Panc1 (cell line): Measurements from ENCODE around the gene PLBD2. TPM values are rescaled to one million over a fixed set of nuclear protein-coding genes. Genes with fewer than 3 reads are reported as not detected.

ENCODE experiments used
- ATAC-seq: fragments of 200-7000 bp; cut with Tn5 transposase; 2 replicates; pipeline ENCODE4 v1.9.1; 2020; ENCODE audit warnings: mild to moderate bottlenecking, moderate library complexity
- BruUV-seq: library from RNA; stranded (reverse); fragments of 400-500 nt; replicated peaks from 2 replicates; lab custom pipeline; 2021; lab: Mats Ljungman, UMichigan
- CTCF ChIA-PET: fragments of 300-600 bp; sonication (Branson Sonifier 250); formaldehyde crosslinking; loops from one replicate; lab custom pipeline; 2022; ENCODE audit warnings: antibody characterized with exemption; lab: Charles Lee
- POLR2A ChIA-PET: fragments of 300-600 bp; sonication (Branson Sonifier 250); formaldehyde crosslinking; loops from one replicate; lab custom pipeline; 2022; ENCODE audit warnings: antibody characterized with exemption; lab: Charles Lee
- DNase-seq: peaks from one replicate; pipeline ENCODE4 v3.0.0-alpha.2; 2010; ENCODE audit warnings: low read depth, low spot score
- H3K27ac ChIP-seq: 2 replicates; pipeline ENCODE4 v1.5.1; 2011; ENCODE audit warnings: mild to moderate bottlenecking, low read length, inconsistent platforms
- H3K27me3 ChIP-seq: fragments of 200-500 bp; sonication (Bioruptor generic); 2 replicates; pipeline ENCODE4 v1.6.0; 2014; ENCODE audit warnings: low read length, inconsistent platforms; ENCODE audit not compliant: control insufficient read depth, insufficient read depth
- H3K36me3 ChIP-seq: fragments of 200-500 bp; sonication (Bioruptor generic); 2 replicates; pipeline ENCODE4 v1.5.1; 2014; ENCODE audit warnings: inconsistent platforms, mild to moderate bottlenecking, low read length, moderate library complexity; ENCODE audit not compliant: control insufficient read depth, insufficient read depth
- H3K4me1 ChIP-seq: 2 replicates; pipeline ENCODE4 v1.5.1; 2011; ENCODE audit warnings: inconsistent platforms, mild to moderate bottlenecking, low read length, moderate library complexity; ENCODE audit not compliant: control insufficient read depth, insufficient read depth
- H3K4me3 ChIP-seq, 2 experiments: 2 replicates each; pipeline ENCODE4 v1.5.1; 2011 to 2012; ENCODE audit warnings: low read depth in 2 of 2, low read length in 2 of 2, mild to moderate bottlenecking in 2 of 2, inconsistent platforms in 1 of 2, moderate library complexity in 1 of 2
- H3K9me3 ChIP-seq: fragments of 200-500 bp; sonication (Bioruptor generic); 2 replicates; pipeline ENCODE4 v1.5.1; 2014; ENCODE audit warnings: low read depth, mild to moderate bottlenecking, inconsistent platforms, low read length, moderate library complexity; ENCODE audit not compliant: control insufficient read depth, insufficient read depth
- POLR2AphosphoS5 ChIP-seq: IDR thresholded peaks from 2 replicates; pipeline ENCODE4 v1.6.1; 2012; ENCODE audit warnings: mild to moderate bottlenecking, low read depth, low read length, moderate library complexity
- SIN3A ChIP-seq: IDR thresholded peaks from 2 replicates; pipeline ENCODE4 v1.6.1; 2012; ENCODE audit warnings: low read depth, mild to moderate bottlenecking, low read length, moderate library complexity, borderline replicate concordance; ENCODE audit not compliant: insufficient read depth
- TCF7L2 ChIP-seq: IDR thresholded peaks from 2 replicates; pipeline ENCODE4 v1.6.1; 2011; ENCODE audit warnings: mild to moderate bottlenecking, low read depth, low read length, inconsistent platforms
- in situ Hi-C: cut with HindIII; loops from 2 replicates; pipeline ENCODE4 v1.10.0; 2016; ENCODE audit warnings: low sequenced_read_pairs, low pct_unique_long_range_greater_than_20kb
- intact Hi-C: fragments of 100-400 bp; cut with micrococcal nuclease; formaldehyde crosslinking; loops from one replicate; pipeline ENCODE4 v1.10.0; 2022; ENCODE audit not compliant: unreplicated experiment
- total RNA-seq: library from RNA; stranded (reverse); gene quantifications from one replicate; pipeline ENCODE4 v1.2.1, GENCODE V29; 2021; ENCODE audit not compliant: unreplicated experiment
- TF ChIP-seq, protein P1 (sequence below), 2 experiments: IDR thresholded peaks; 2 replicates each; pipeline ENCODE4 v1.6.1; 2011 to 2012; ENCODE audit warnings: low read depth in 2 of 2, control low read depth in 1 of 2, low read length in 1 of 2, mild to moderate bottlenecking in 1 of 2, moderate library complexity in 1 of 2; ENCODE audit not compliant: insufficient read depth in 1 of 2
- TF ChIP-seq, protein P2 (sequence below): fragments of 450-650 bp; IDR thresholded peaks from 2 replicates; pipeline ENCODE4 v1.5.1; 2017; ENCODE audit warnings: mild to moderate bottlenecking

Gene PLBD2
- total RNA-seq, 1 experiment from 2014 or later: 69.7 TPM

DNA sequence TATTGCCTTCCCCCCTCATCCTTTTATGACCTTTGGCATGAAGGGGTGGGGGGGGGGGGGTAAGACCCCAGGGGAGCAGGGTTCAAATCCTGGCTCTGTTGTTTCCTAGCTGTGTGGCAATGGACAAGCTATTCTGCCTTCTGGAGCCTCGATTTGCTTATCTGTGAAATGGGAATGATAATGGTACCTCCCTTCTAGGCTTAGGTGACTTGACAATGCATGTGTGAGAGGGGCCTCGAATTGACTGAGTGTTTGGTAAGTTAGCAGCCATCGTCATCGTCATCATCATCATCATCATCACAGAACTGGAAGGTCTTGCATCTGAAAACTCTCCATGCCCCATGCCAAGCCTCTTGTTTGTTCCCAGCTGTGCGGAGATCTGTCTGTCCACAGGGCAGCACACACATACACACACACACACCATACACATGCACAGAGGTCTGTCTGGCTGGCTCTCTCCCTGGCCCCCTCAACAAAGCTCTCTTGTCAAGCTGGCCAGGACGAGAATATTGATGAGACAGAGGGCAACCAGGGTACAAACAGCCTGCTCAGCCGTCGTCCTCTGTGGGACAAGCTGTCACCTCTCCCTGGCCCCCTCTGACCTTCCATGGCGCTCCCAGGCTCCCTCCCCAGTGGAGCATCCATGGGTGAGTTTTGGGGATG, 51.2 kb downstream of the PLBD2 start:
- TF ChIP-seq POLR2AphosphoS5 (no peak), TCF7L2 (no peak), SIN3A (no peak)
- TF ChIP-seq, protein P1, sequence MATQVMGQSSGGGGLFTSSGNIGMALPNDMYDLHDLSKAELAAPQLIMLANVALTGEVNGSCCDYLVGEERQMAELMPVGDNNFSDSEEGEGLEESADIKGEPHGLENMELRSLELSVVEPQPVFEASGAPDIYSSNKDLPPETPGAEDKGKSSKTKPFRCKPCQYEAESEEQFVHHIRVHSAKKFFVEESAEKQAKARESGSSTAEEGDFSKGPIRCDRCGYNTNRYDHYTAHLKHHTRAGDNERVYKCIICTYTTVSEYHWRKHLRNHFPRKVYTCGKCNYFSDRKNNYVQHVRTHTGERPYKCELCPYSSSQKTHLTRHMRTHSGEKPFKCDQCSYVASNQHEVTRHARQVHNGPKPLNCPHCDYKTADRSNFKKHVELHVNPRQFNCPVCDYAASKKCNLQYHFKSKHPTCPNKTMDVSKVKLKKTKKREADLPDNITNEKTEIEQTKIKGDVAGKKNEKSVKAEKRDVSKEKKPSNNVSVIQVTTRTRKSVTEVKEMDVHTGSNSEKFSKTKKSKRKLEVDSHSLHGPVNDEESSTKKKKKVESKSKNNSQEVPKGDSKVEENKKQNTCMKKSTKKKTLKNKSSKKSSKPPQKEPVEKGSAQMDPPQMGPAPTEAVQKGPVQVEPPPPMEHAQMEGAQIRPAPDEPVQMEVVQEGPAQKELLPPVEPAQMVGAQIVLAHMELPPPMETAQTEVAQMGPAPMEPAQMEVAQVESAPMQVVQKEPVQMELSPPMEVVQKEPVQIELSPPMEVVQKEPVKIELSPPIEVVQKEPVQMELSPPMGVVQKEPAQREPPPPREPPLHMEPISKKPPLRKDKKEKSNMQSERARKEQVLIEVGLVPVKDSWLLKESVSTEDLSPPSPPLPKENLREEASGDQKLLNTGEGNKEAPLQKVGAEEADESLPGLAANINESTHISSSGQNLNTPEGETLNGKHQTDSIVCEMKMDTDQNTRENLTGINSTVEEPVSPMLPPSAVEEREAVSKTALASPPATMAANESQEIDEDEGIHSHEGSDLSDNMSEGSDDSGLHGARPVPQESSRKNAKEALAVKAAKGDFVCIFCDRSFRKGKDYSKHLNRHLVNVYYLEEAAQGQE (IDR thresholded peaks at IDR 0.05; ENCODE audit: insufficient read depth in 1 of 2, low read depth in 2 of 2, low read length in 1 of 2): no peak
- TF ChIP-seq, protein P2, sequence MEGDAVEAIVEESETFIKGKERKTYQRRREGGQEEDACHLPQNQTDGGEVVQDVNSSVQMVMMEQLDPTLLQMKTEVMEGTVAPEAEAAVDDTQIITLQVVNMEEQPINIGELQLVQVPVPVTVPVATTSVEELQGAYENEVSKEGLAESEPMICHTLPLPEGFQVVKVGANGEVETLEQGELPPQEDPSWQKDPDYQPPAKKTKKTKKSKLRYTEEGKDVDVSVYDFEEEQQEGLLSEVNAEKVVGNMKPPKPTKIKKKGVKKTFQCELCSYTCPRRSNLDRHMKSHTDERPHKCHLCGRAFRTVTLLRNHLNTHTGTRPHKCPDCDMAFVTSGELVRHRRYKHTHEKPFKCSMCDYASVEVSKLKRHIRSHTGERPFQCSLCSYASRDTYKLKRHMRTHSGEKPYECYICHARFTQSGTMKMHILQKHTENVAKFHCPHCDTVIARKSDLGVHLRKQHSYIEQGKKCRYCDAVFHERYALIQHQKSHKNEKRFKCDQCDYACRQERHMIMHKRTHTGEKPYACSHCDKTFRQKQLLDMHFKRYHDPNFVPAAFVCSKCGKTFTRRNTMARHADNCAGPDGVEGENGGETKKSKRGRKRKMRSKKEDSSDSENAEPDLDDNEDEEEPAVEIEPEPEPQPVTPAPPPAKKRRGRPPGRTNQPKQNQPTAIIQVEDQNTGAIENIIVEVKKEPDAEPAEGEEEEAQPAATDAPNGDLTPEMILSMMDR: no peak

DNA sequence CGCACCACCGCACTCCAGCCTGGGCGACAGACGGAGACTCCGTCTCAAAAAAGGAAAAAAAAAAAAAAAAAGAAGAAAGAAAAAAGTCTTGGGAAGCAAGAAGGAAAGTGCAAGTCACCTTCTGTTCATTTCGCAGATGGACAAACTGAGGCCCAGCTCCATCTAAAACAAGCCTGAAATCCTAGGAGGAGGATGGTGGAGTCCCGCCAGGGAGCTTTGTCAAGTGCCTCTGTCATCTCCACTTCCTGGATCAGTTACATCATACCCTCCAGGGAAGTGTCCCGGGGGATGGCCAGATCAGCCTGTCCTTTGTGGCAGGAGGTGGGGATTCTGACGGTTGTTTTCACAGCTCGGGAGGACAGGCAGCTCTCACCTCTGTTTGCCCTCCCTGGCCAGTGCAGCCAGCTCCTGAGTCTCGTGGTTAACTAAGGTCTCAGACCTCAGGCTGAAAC, 55.1 kb downstream of the PLBD2 start:
- intact Hi-C loops: no loop called here
- ATAC-seq: no peak
- H3K27ac ChIP-seq: no peak overlapping the region
- H3K36me3 ChIP-seq: no peaks in the 10 kb centered on the region
- H3K4me3 ChIP-seq: no peak overlapping the region
- no peak for DNase-seq
- CTCF ChIA-PET: interaction anchor here (0.7 kb wide), 1 partner anchor 12 kb away, joined by 9 read pairs; no protein-coding TSS in a partner anchor
- no peaks in the 10 kb centered on the region for H3K4me1 ChIP-seq
- POLR2A ChIA-PET: no interaction called here
- TF ChIP-seq, protein P1 (IDR thresholded peaks at IDR 0.05; ENCODE audit: insufficient read depth in 1 of 2, low read depth in 2 of 2, low read length in 1 of 2): no peak
- TF ChIP-seq, protein P2: no peak
- no peak for TF ChIP-seq TCF7L2
- TF ChIP-seq POLR2AphosphoS5: no peak
- no peak for TF ChIP-seq SIN3A
- H3K27me3 ChIP-seq: no peaks in the 10 kb centered on the region
- no TSS peak for BruUV-seq
- no peaks in the 10 kb centered on the region for H3K9me3 ChIP-seq
- in situ Hi-C loops: no loop called here

More for the DNA sequence above, 51.2 kb downstream of the PLBD2 start:
- Histone ChIP-seq H3K27ac (no peak overlapping the region), H3K4me3 (no peak overlapping the region), H3K36me3 (no peaks in the 10 kb centered on the region), H3K27me3 (no peaks in the 10 kb centered on the region), H3K9me3 (no peaks in the 10 kb centered on the region), H3K4me1 (no peaks in the 10 kb centered on the region)
- 0 out of 2 replicates have a peak, but pooled peaks have one; percentile 19 for ATAC-seq
- CTCF ChIA-PET: interaction anchor here (0.8 kb wide), 1 partner anchor 16 kb away, joined by 5 read pairs; no protein-coding TSS in a partner anchor
- in situ Hi-C loops: no loop called here
- no TSS peak for BruUV-seq
- intact Hi-C loops: no loop called here
- POLR2A ChIA-PET: no interaction called here
- no peak for DNase-seq
